AG10803 (cell line): Measurements from ENCODE around the gene EML6.
A peak's percentile ranks its signal among the peaks of the same experiment; 100 is the strongest.

Source experiments
- DNase-seq: peaks from one replicate; pipeline ENCODE4 v3.0.0; 2010; ENCODE audit warnings: low read depth
- H3K4me3 ChIP-seq: 2 replicates; pipeline ENCODE4 v1.5.1; 2011; ENCODE audit warnings: mild to moderate bottlenecking, low read length, control low read depth
- TF ChIP-seq, protein P1 (sequence below): conservative IDR thresholded peaks from 2 replicates; pipeline ENCODE4 v1.5.1; 2011; ENCODE audit warnings: mild to moderate bottlenecking, low read length, control low read depth, inconsistent platforms

The EML6 gene

GRCh38 chr2:54728669-54729120 is 5.2 kb downstream of the EML6 start:
- TF ChIP-seq, protein P1, sequence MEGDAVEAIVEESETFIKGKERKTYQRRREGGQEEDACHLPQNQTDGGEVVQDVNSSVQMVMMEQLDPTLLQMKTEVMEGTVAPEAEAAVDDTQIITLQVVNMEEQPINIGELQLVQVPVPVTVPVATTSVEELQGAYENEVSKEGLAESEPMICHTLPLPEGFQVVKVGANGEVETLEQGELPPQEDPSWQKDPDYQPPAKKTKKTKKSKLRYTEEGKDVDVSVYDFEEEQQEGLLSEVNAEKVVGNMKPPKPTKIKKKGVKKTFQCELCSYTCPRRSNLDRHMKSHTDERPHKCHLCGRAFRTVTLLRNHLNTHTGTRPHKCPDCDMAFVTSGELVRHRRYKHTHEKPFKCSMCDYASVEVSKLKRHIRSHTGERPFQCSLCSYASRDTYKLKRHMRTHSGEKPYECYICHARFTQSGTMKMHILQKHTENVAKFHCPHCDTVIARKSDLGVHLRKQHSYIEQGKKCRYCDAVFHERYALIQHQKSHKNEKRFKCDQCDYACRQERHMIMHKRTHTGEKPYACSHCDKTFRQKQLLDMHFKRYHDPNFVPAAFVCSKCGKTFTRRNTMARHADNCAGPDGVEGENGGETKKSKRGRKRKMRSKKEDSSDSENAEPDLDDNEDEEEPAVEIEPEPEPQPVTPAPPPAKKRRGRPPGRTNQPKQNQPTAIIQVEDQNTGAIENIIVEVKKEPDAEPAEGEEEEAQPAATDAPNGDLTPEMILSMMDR, result peak; percentile 21; the same call in 1 of the 2 replicates
- no peak overlapping the region for H3K4me3 ChIP-seq
- DNase-seq, result peak; percentile 85

- DNase-seq, result peak; percentile 18
- H3K4me3 ChIP-seq, result no peak overlapping the region
- TF ChIP-seq, protein P1, result no peak
Observed at GRCh38 chr2:54735636-54736035, 12.2 kb downstream of the EML6 start.

DNA sequence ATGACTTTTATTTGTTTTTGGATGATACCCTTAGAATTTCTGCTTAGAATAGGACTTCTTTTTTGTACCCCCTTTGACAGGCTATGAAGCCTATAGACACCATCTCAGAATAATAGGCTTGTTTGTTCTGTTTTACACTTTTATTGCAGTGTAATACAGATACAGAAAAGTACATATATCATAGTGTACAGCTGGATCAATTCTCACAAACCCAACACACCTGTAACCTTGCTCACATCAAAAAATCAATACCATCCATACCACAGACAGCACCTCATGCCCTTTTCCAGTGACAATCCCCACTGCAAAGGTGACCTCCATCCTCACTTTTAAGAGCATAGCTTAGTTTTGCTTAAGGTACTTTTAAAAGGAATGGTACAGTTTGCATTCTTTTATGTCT is 14.8 kb downstream of the EML6 start:
- H3K4me3 ChIP-seq, result no peak overlapping the region
- TF ChIP-seq, protein P1, result no peak
- DNase-seq, result no peak

DNA sequence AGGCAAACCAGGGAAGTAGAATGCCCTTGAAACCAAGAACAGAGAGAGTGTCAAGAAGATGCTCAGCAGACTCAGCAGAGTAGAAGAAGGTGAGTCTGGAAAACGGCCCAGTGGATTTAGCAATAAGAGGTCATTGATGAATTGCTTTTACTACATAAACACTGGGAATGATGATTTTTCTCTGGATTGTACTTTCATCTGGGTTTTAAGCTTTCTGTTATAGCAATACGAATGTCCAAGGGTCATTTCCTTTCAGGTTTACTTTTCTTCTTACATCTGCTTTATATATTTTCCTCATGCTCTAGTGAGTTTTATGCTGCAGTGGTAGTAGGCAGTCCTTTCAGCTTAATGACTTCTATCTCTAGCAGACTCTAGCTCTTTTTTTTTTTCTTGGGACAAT is 16.9 kb downstream of the EML6 start:
- TF ChIP-seq, protein P1, result no peak
- DNase-seq, result no peak

GRCh38 chr2:54741250-54741649 is 17.8 kb downstream of the EML6 start:
- TF ChIP-seq, protein P1, result no peak
- H3K4me3 ChIP-seq, result no peak overlapping the region
- DNase-seq, result peak; percentile 21

More for the DNA sequence above, 16.9 kb downstream of the EML6 start:
- no peak overlapping the region for H3K4me3 ChIP-seq

GRCh38 chr2:54750040-54750439 is 26.6 kb downstream of the EML6 start:
- no peak overlapping the region for H3K4me3 ChIP-seq
- DNase-seq, result peak; percentile 43
- TF ChIP-seq, protein P1, result no peak

GRCh38 chr2:54752439-54752838 is 29.0 kb downstream of the EML6 start:
- TF ChIP-seq, protein P1, result no peak
- DNase-seq, result no peak
- no peak overlapping the region for H3K4me3 ChIP-seq
